ENCODE measurements around the gene ZNF136.
A peak's percentile ranks its signal among the peaks of the same experiment; 100 is the strongest.

Gene ZNF136

GRCh38 chr19:12166626-12167025 lies 3.7 kb downstream of the ZNF136 start:
- no peak overlapping the region for H2BK15ac ChIP-seq (ENCODE audit: low read depth, poor library complexity, severe bottlenecking)

GRCh38 chr19:12180377-12180776 lies 17.5 kb downstream of the ZNF136 start:
- peaks cover 32 to 55% of the 10 kb centered on the region in 2 experiments for H3K36me3 ChIP-seq (ENCODE audit: control insufficient read depth in 1 of 2, insufficient read depth in 2 of 2, low read depth in 1 of 2, low read length in 2 of 2)
- H2AK5ac ChIP-seq (ENCODE audit: low read length, severe bottlenecking), result no peak overlapping the region
- H3K4me3 ChIP-seq (ENCODE audit: insufficient read depth in 1 of 2, low read depth in 1 of 2, low read length in 2 of 2), result peak overlapping the region in 1 of 2 experiments; percentile 43
- H2BK5ac ChIP-seq (ENCODE audit: low read depth, low read length, poor library complexity, severe bottlenecking), result no peak overlapping the region
- H3K9ac ChIP-seq (ENCODE audit: low read length), result no peak overlapping the region
- H3K4me1 ChIP-seq (ENCODE audit: control insufficient read depth, insufficient read depth, low read depth, low read length), result no peaks in the 10 kb centered on the region
- H2BK120ac ChIP-seq (ENCODE audit: low read depth, low read length), result no peak overlapping the region
- H3K27me3 ChIP-seq (ENCODE audit: control insufficient read depth in 1 of 2, insufficient read depth in 1 of 2, low read length in 2 of 2), result no peaks in the 10 kb centered on the region
- WGBS, result 95% methylated on average over 1 of the region's 3 CpGs
- no peak overlapping the region for H3K18ac ChIP-seq (ENCODE audit: low read depth in 1 of 2, low read length in 2 of 2)
- H3K4ac ChIP-seq (ENCODE audit: low read depth in 1 of 2, low read length in 2 of 2), result no peak overlapping the region
- no peak overlapping the region for H4K8ac ChIP-seq (ENCODE audit: low read length)
- DNase-seq, result no peak
- no peak overlapping the region for H4K91ac ChIP-seq (ENCODE audit: low read length)
- H2AFZ ChIP-seq (ENCODE audit: low read depth, low read length), result no peak overlapping the region
- H2BK12ac ChIP-seq (ENCODE audit: low read length in 2 of 2), result no peak overlapping the region
- H3K23ac ChIP-seq (ENCODE audit: low read length in 2 of 2), result no peak overlapping the region
- H3K14ac ChIP-seq (ENCODE audit: low read length in 2 of 2), result no peak overlapping the region
- no peak overlapping the region for H2BK15ac ChIP-seq (ENCODE audit: low read depth, poor library complexity, severe bottlenecking)
- no peak overlapping the region for H3K4me2 ChIP-seq (ENCODE audit: low read length, poor library complexity, severe bottlenecking)
- no peak overlapping the region for H3K27ac ChIP-seq (ENCODE audit: low read length, poor library complexity, severe bottlenecking)
- H3K9me3 ChIP-seq (ENCODE audit: control insufficient read depth, low read length), result peaks cover 90% of the 10 kb centered on the region
- peaks cover 50% of the 10 kb centered on the region for H3K79me1 ChIP-seq (replicated peaks; ENCODE audit: low read length, poor library complexity, severe bottlenecking)

More at GRCh38 chr19:12166626-12167025, 3.7 kb downstream of the ZNF136 start:
- Histone ChIP-seq H3K4me2 (ENCODE audit: low read length, poor library complexity, severe bottlenecking) (no peak overlapping the region), H4K8ac (ENCODE audit: low read length) (no peak overlapping the region), H3K79me1 (replicated peaks; ENCODE audit: low read length, poor library complexity, severe bottlenecking) (peaks cover 31% of the 10 kb centered on the region), H3K4me1 (ENCODE audit: control insufficient read depth, insufficient read depth, low read depth, low read length) (no peaks in the 10 kb centered on the region), H3K27ac (ENCODE audit: low read length, poor library complexity, severe bottlenecking) (no peak overlapping the region), H2BK120ac (ENCODE audit: low read depth, low read length) (no peak overlapping the region), H2AFZ (ENCODE audit: low read depth, low read length) (no peak overlapping the region), H2BK5ac (ENCODE audit: low read depth, low read length, poor library complexity, severe bottlenecking) (no peak overlapping the region), H3K27me3 (ENCODE audit: control insufficient read depth in 1 of 2, insufficient read depth in 1 of 2, low read length in 2 of 2) (no peaks in the 10 kb centered on the region), H4K91ac (ENCODE audit: low read length) (no peak overlapping the region), H3K18ac (ENCODE audit: low read depth in 1 of 2, low read length in 2 of 2) (no peak overlapping the region), H3K4ac (ENCODE audit: low read depth in 1 of 2, low read length in 2 of 2) (no peak overlapping the region), H2BK12ac (ENCODE audit: low read length in 2 of 2) (no peak overlapping the region), H2AK5ac (ENCODE audit: low read length, severe bottlenecking) (no peak overlapping the region), H3K14ac (ENCODE audit: low read length in 2 of 2) (no peak overlapping the region), H3K36me3 (ENCODE audit: control insufficient read depth in 1 of 2, insufficient read depth in 2 of 2, low read depth in 1 of 2, low read length in 2 of 2) (peaks cover 30 to 33% of the 10 kb centered on the region in 2 experiments), H3K9me3 (ENCODE audit: control insufficient read depth, low read length) (peaks cover 14% of the 10 kb centered on the region), H3K9ac (ENCODE audit: low read length) (no peak overlapping the region), H3K4me3 (ENCODE audit: insufficient read depth in 1 of 2, low read depth in 1 of 2, low read length in 2 of 2) (no peak overlapping the region), H3K23ac (ENCODE audit: low read length in 2 of 2) (no peak overlapping the region)
- peak; percentile 48 for DNase-seq
- 100% methylated on average over 1 of the region's 1 CpG for WGBS

GRCh38 chr19:12187625-12188024 lies 24.7 kb downstream of the ZNF136 start:
- Histone ChIP-seq H2BK15ac (ENCODE audit: low read depth, poor library complexity, severe bottlenecking) (no peak overlapping the region), H3K36me3 (ENCODE audit: control insufficient read depth in 1 of 2, insufficient read depth in 2 of 2, low read depth in 1 of 2, low read length in 2 of 2) (peaks cover 45 to 84% of the 10 kb centered on the region in 2 experiments), H2BK5ac (ENCODE audit: low read depth, low read length, poor library complexity, severe bottlenecking) (no peak overlapping the region), H3K4me1 (ENCODE audit: control insufficient read depth, insufficient read depth, low read depth, low read length) (no peaks in the 10 kb centered on the region), H3K79me1 (replicated peaks; ENCODE audit: low read length, poor library complexity, severe bottlenecking) (peaks cover 31% of the 10 kb centered on the region), H3K4ac (ENCODE audit: low read depth in 1 of 2, low read length in 2 of 2) (no peak overlapping the region), H3K9me3 (ENCODE audit: control insufficient read depth, low read length) (peaks cover 97% of the 10 kb centered on the region), H3K4me2 (ENCODE audit: low read length, poor library complexity, severe bottlenecking) (no peak overlapping the region), H4K8ac (ENCODE audit: low read length) (no peak overlapping the region), H3K18ac (ENCODE audit: low read depth in 1 of 2, low read length in 2 of 2) (no peak overlapping the region), H3K27ac (ENCODE audit: low read length, poor library complexity, severe bottlenecking) (no peak overlapping the region), H3K23ac (ENCODE audit: low read length in 2 of 2) (no peak overlapping the region), H2AFZ (ENCODE audit: low read depth, low read length) (no peak overlapping the region), H3K9ac (ENCODE audit: low read length) (no peak overlapping the region), H2AK5ac (ENCODE audit: low read length, severe bottlenecking) (no peak overlapping the region), H2BK120ac (ENCODE audit: low read depth, low read length) (no peak overlapping the region), H3K14ac (ENCODE audit: low read length in 2 of 2) (no peak overlapping the region), H4K91ac (ENCODE audit: low read length) (no peak overlapping the region), H3K27me3 (ENCODE audit: control insufficient read depth in 1 of 2, insufficient read depth in 1 of 2, low read length in 2 of 2) (no peaks in the 10 kb centered on the region), H2BK12ac (ENCODE audit: low read length in 2 of 2) (no peak overlapping the region), H3K4me3 (ENCODE audit: insufficient read depth in 1 of 2, low read depth in 1 of 2, low read length in 2 of 2) (peak overlapping the region in 1 of 2 experiments; percentile 46)
- DNase-seq, result peak; percentile 20
- 98% methylated on average over 6 of the region's 6 CpGs for WGBS

- no peak overlapping the region for H3K4me2 ChIP-seq (ENCODE audit: low read length, poor library complexity, severe bottlenecking)
- H3K27me3 ChIP-seq (ENCODE audit: control insufficient read depth in 1 of 2, insufficient read depth in 1 of 2, low read length in 2 of 2), result no peaks in the 10 kb centered on the region
- H4K91ac ChIP-seq (ENCODE audit: low read length), result peak overlapping the region; percentile 3
- no peaks in the 10 kb centered on the region for H3K4me1 ChIP-seq (ENCODE audit: control insufficient read depth, insufficient read depth, low read depth, low read length)
- peaks cover 91% of the 10 kb centered on the region for H3K9me3 ChIP-seq (ENCODE audit: control insufficient read depth, low read length)
- H3K4ac ChIP-seq (ENCODE audit: low read depth in 1 of 2, low read length in 2 of 2), result no peak overlapping the region
- no peak overlapping the region for H2BK15ac ChIP-seq (ENCODE audit: low read depth, poor library complexity, severe bottlenecking)
- no peak overlapping the region for H3K18ac ChIP-seq (ENCODE audit: low read depth in 1 of 2, low read length in 2 of 2)
- no peak overlapping the region for H4K8ac ChIP-seq (ENCODE audit: low read length)
- no peak overlapping the region for H3K9ac ChIP-seq (ENCODE audit: low read length)
- H2BK120ac ChIP-seq (ENCODE audit: low read depth, low read length), result no peak overlapping the region
- peaks cover 24% of the 10 kb centered on the region in 2 experiments for H3K36me3 ChIP-seq (ENCODE audit: control insufficient read depth in 1 of 2, insufficient read depth in 2 of 2, low read depth in 1 of 2, low read length in 2 of 2)
- no peak overlapping the region for H2BK5ac ChIP-seq (ENCODE audit: low read depth, low read length, poor library complexity, severe bottlenecking)
- peaks cover 2% of the 10 kb centered on the region for H3K79me1 ChIP-seq (replicated peaks; ENCODE audit: low read length, poor library complexity, severe bottlenecking)
- H3K27ac ChIP-seq (ENCODE audit: low read length, poor library complexity, severe bottlenecking), result no peak overlapping the region
- H3K4me3 ChIP-seq (ENCODE audit: insufficient read depth in 1 of 2, low read depth in 1 of 2, low read length in 2 of 2), result peak overlapping the region in 1 of 2 experiments; percentile 53
- no peak for DNase-seq
- no peak overlapping the region for H2BK12ac ChIP-seq (ENCODE audit: low read length in 2 of 2)
- H2AK5ac ChIP-seq (ENCODE audit: low read length, severe bottlenecking), result no peak overlapping the region
- no peak overlapping the region for H3K23ac ChIP-seq (ENCODE audit: low read length in 2 of 2)
- no peak overlapping the region for H2AFZ ChIP-seq (ENCODE audit: low read depth, low read length)
- H3K14ac ChIP-seq (ENCODE audit: low read length in 2 of 2), result no peak overlapping the region
- WGBS, result 50% methylated on average over 61 of the region's 62 CpGs
These were observed 32.2 kb downstream of the ZNF136 start for GRCh38 chr19:12194827-12195731.
